MM.1S (cell line): ENCODE results near the gene USP11.

ENCODE experiments used
- DNase-seq: peaks from one replicate; pipeline ENCODE4 v3.0.0-alpha.2; 2015
- H2AFZ ChIP-seq: fragments of 300-600 bp; sonication (generic); 2 replicates; pipeline ENCODE4 v1.6.0; 2016; ENCODE audit warnings: antibody characterized with exemption, low read length
- H3F3A ChIP-seq: fragments of 300-600 bp; sonication (generic); 2 replicates; pipeline ENCODE4 v1.6.1; 2016; ENCODE audit warnings: mild to moderate bottlenecking, antibody characterized with exemption, low read length, moderate library complexity, mixed read lengths; ENCODE audit not compliant: insufficient read depth
- H3K27ac ChIP-seq: fragments of 300-600 bp; sonication (generic); 2 replicates; pipeline ENCODE4 v1.5.1; 2016; ENCODE audit warnings: mild to moderate bottlenecking, low read length
- H3K27me3 ChIP-seq: fragments of 300-600 bp; sonication (generic); replicated peaks from 2 replicates; pipeline ENCODE4 v1.6.0; 2016; ENCODE audit warnings: low read length; ENCODE audit not compliant: insufficient read depth
- H3K36me3 ChIP-seq: fragments of 300-600 bp; sonication (generic); replicated peaks from 2 replicates; pipeline ENCODE4 v1.6.1; 2016; ENCODE audit warnings: mild to moderate bottlenecking, low read length, mixed read lengths; ENCODE audit not compliant: insufficient read depth
- H3K4me1 ChIP-seq: fragments of 300-600 bp; sonication (generic); 2 replicates; pipeline ENCODE4 v1.6.1; 2016; ENCODE audit warnings: low read length, mixed read lengths
- H3K4me2 ChIP-seq: fragments of 300-600 bp; sonication (generic); 2 replicates; pipeline ENCODE4 v1.6.0; 2016; ENCODE audit warnings: low read depth, low read length
- H3K4me3 ChIP-seq: fragments of 300-600 bp; sonication (generic); 2 replicates; pipeline ENCODE4 v1.5.1; 2016; ENCODE audit warnings: low read length, mixed read lengths
- H3K79me2 ChIP-seq: fragments of 300-600 bp; sonication (generic); 2 replicates; pipeline ENCODE4 v1.6.1; 2016; ENCODE audit warnings: mixed run types, low read length, mixed read lengths
- H3K9ac ChIP-seq: fragments of 300-600 bp; sonication (generic); 2 replicates; pipeline ENCODE4 v1.6.1; 2016; ENCODE audit warnings: low read length, mixed read lengths
- H3K9me2 ChIP-seq: fragments of 300-600 bp; sonication (generic); replicated peaks from 2 replicates; pipeline ENCODE4 v1.6.1; 2016; ENCODE audit warnings: mild to moderate bottlenecking, low read length, mixed read lengths; ENCODE audit not compliant: insufficient read depth
- H3K9me3 ChIP-seq: fragments of 300-600 bp; sonication (generic); replicated peaks from 2 replicates; pipeline ENCODE4 v1.6.1; 2016; ENCODE audit warnings: mild to moderate bottlenecking, low read length, mixed read lengths; ENCODE audit not compliant: insufficient read depth
- H4K20me1 ChIP-seq: fragments of 300-600 bp; sonication (generic); 2 replicates; pipeline ENCODE4 v1.6.1; 2016; ENCODE audit warnings: mild to moderate bottlenecking, low read length, moderate library complexity, mixed read lengths; ENCODE audit not compliant: insufficient read depth
- CTCF ChIP-seq: fragments of 300-600 bp; sonication (generic); IDR thresholded peaks from 2 replicates; pipeline ENCODE4 v1.5.1; 2016; ENCODE audit warnings: antibody characterized with exemption, low read length, mixed read lengths
- EZH2 ChIP-seq: fragments of 300-600 bp; sonication (generic); optimal IDR thresholded peaks from 2 replicates; pipeline ENCODE3; 2017; ENCODE audit warnings: low read depth, mild to moderate bottlenecking, antibody characterized with exemption, low read length, mixed read lengths
- EZH2phosphoT487 ChIP-seq: fragments of 300-600 bp; sonication (generic); IDR thresholded peaks from 2 replicates; pipeline ENCODE4 v1.6.1; 2018; ENCODE audit warnings: antibody characterized with exemption, low read length

Gene USP11

GRCh38 chrX:47242321-47242720 is 9.5 kb downstream of the USP11 start:
- H2AFZ ChIP-seq, result no peak overlapping the region
- no peak overlapping the region for H3K27ac ChIP-seq
- no peak overlapping the region for H3K4me3 ChIP-seq
- no peaks in the 10 kb centered on the region for H3F3A ChIP-seq
- no peaks in the 10 kb centered on the region for H3K27me3 ChIP-seq
- no peak for DNase-seq
- H3K9ac ChIP-seq, result no peak overlapping the region
- no peaks in the 10 kb centered on the region for H3K9me3 ChIP-seq
- no peaks in the 10 kb centered on the region for H3K4me1 ChIP-seq
- no peak overlapping the region for H3K4me2 ChIP-seq
- H4K20me1 ChIP-seq, result no peaks in the 10 kb centered on the region
- no peaks in the 10 kb centered on the region for H3K36me3 ChIP-seq
- no peaks in the 10 kb centered on the region for H3K79me2 ChIP-seq
- TF ChIP-seq EZH2phosphoT487 (no peak), CTCF (no peak), EZH2 (no peak)
- H3K9me2 ChIP-seq, result no peaks in the 10 kb centered on the region

GRCh38 chrX:47243351-47243750 is 10.5 kb downstream of the USP11 start:
- H3F3A ChIP-seq, result no peaks in the 10 kb centered on the region
- H3K9ac ChIP-seq, result no peak overlapping the region
- no peak overlapping the region for H3K4me2 ChIP-seq
- H3K4me3 ChIP-seq, result no peak overlapping the region
- H2AFZ ChIP-seq, result no peak overlapping the region
- TF ChIP-seq CTCF (no peak), EZH2phosphoT487 (no peak), EZH2 (no peak)
- H3K4me1 ChIP-seq, result no peaks in the 10 kb centered on the region
- no peaks in the 10 kb centered on the region for H3K27me3 ChIP-seq
- H3K9me2 ChIP-seq, result no peaks in the 10 kb centered on the region
- H3K79me2 ChIP-seq, result no peaks in the 10 kb centered on the region
- H3K36me3 ChIP-seq, result no peaks in the 10 kb centered on the region
- no peaks in the 10 kb centered on the region for H3K9me3 ChIP-seq
- no peak overlapping the region for H3K27ac ChIP-seq
- no peaks in the 10 kb centered on the region for H4K20me1 ChIP-seq
- DNase-seq, result no peak

DNA sequence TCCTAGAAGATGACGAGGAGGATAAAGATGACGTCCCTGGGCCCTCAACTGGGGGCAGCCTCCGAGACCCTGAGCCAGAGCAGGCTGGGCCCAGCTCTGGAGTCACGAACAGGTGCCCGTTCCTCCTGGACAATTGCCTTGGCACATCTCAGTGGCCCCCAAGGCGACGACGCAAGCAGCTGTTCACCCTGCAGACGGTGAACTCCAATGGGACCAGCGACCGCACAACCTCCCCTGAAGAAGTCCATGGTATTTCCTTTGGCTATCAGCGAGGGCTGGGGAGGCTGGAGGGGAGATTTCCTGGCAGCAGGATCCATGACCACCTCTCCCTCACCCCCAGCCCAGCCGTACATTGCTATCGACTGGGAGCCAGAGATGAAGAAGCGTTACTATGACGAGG is 11.9 kb downstream of the USP11 start:
- Histone ChIP-seq H3K36me3 (no peaks in the 10 kb centered on the region), H3K9ac (no peak overlapping the region), H3K4me1 (no peaks in the 10 kb centered on the region), H3K27ac (no peak overlapping the region), H4K20me1 (no peaks in the 10 kb centered on the region), H2AFZ (no peak overlapping the region), H3K27me3 (no peaks in the 10 kb centered on the region), H3K9me3 (no peaks in the 10 kb centered on the region), H3K4me2 (no peak overlapping the region), H3K9me2 (no peaks in the 10 kb centered on the region), H3F3A (no peaks in the 10 kb centered on the region), H3K4me3 (no peak overlapping the region), H3K79me2 (no peaks in the 10 kb centered on the region)
- DNase-seq, result no peak
- TF ChIP-seq EZH2phosphoT487, result no peak
- no peak for TF ChIP-seq EZH2

DNA sequence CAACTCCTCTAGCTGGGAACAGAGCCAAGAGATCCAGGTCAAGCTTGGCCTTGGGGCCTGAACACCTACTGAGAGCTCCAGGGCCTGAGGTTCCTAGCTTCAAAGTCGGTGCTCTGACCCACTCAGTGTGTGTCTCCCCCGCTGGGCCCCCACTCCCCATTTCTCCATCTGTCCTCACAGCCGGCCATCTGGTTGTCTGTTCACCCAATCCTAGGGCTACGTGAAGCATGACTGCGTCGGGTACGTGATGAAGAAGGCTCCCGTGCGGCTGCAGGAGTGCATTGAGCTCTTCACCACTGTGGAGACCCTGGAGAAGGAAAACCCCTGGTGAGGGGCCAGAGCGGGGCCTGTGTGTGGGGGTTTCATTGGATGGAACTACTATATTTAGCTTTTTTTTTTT is 12.3 kb downstream of the USP11 start:
- H3K9me3 ChIP-seq, result no peaks in the 10 kb centered on the region
- H4K20me1 ChIP-seq, result no peaks in the 10 kb centered on the region
- H3K79me2 ChIP-seq, result no peaks in the 10 kb centered on the region
- H3K9me2 ChIP-seq, result no peaks in the 10 kb centered on the region
- H3K4me3 ChIP-seq, result no peak overlapping the region
- TF ChIP-seq EZH2phosphoT487 (no peak), CTCF (no peak), EZH2 (no peak)
- no peaks in the 10 kb centered on the region for H3F3A ChIP-seq
- H3K36me3 ChIP-seq, result no peaks in the 10 kb centered on the region
- DNase-seq, result no peak
- no peak overlapping the region for H2AFZ ChIP-seq
- H3K9ac ChIP-seq, result no peak overlapping the region
- no peaks in the 10 kb centered on the region for H3K27me3 ChIP-seq
- H3K4me1 ChIP-seq, result no peaks in the 10 kb centered on the region
- no peak overlapping the region for H3K4me2 ChIP-seq
- no peak overlapping the region for H3K27ac ChIP-seq
